H54 (cell line): ENCODE results near the gene STUM.
"Not testable (repeated sequence)": the region's sequence is repeated elsewhere in the genome, so short reads cannot be mapped to it uniquely, and the experiment has no call there.

ENCODE experiments used
- DNase-seq: peaks from one replicate; pipeline ENCODE4 v3.0.0; 2011; ENCODE audit warnings: low spot score, mixed read lengths; ENCODE audit not compliant: insufficient read length
- FAIRE-seq: peaks from 3 replicates; lab custom pipeline; 2011; peaks lifted over from hg19 to GRCh38; lab: Jason Lieb, UNC
- POLR2A ChIP-seq: IDR thresholded peaks from 2 replicates; pipeline ENCODE4 v1.6.1; 2011; ENCODE audit warnings: low read depth, mild to moderate bottlenecking, low read length

The STUM gene

DNA sequence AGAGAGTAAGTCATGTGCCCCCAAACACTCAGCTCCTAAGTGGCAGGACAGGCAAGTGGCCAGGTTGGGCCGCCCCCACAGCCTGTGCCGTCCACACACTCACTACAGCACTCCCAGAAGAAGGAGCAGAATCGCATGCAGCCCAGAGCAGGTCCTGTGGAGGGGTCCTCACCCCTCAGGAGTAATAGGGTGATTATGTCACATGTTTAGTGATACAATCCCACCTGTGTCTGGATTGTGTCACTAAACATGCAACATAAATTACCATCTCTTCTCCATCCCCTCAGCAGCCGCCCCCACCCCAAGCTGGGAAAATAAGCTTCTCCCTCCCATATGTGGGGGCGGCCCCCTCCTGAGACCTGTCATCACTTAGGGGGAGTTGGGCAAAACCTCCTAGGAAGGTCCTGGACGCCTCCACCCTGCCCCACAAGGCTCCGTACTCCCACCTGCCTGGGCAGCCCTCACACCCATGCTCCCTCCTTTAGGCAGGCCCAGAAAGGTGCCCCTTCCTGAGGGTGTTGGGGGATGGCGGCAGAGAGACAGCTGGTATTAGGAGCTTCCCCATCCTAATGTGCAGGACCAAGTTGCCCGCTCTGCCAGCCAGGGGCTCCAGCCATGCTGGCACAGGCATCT lies 56.9 kb downstream of the STUM start:
- FAIRE-seq (no peak), DNase-seq (no peak)
- no peak for TF ChIP-seq POLR2A

- FAIRE-seq (no peak), DNase-seq (no peak)
- TF ChIP-seq POLR2A, result no peak
These were observed 58.0 kb downstream of the STUM start for GRCh38 chr1:226606311-226607267.

DNA sequence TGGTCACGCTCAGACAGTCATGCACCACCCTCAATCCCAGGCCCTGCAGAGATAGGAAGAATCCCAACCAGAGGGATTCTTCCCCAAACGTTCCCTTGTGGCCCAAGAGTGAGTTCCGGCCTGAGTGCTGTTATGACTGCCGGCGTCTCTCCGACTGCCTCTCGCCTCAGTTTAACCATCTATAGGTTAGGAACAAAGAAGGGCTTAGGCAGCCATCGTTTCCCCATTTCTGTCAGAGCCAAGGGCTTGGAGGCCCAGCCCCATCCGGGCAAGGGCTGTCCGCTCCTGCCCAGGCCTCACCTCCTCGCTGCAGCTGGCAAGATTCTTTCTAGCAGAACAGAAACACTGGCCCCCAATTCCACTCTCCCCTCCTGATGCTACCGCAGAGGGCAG lies 58.7 kb downstream of the STUM start:
- FAIRE-seq (no peak), DNase-seq (no peak)
- no peak for TF ChIP-seq POLR2A

DNA sequence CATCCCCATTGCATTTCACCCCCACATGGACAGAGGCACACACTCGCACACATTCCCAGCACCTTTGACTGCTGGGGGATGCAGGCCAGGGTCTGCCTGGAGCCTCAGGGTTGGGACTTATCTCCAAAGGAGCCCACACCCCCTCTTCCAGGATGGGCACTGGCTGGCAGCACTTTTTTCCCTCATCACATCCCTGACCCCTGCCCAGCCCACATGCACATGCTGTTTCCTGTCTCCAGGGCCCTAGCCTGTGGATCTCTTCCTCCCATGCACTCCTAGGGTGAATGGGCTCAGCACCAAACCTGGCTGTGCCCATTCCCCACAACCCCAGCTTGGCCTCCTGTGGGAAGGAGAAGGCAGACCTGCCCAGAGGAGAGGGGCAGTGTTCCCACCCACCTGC lies 59.3 kb downstream of the STUM start:
- no peak for DNase-seq
- no peak for TF ChIP-seq POLR2A
- FAIRE-seq, result no peak

- TF ChIP-seq POLR2A, result no peak
- no peak for FAIRE-seq
- DNase-seq, result peak; percentile 73
These were observed 60.3 kb downstream of the STUM start for GRCh38 chr1:226608699-226609505.

GRCh38 chr1:226609836-226610455 lies 61.4 kb downstream of the STUM start:
- no peak for TF ChIP-seq POLR2A
- no peak for DNase-seq
- FAIRE-seq, result no peak

DNA sequence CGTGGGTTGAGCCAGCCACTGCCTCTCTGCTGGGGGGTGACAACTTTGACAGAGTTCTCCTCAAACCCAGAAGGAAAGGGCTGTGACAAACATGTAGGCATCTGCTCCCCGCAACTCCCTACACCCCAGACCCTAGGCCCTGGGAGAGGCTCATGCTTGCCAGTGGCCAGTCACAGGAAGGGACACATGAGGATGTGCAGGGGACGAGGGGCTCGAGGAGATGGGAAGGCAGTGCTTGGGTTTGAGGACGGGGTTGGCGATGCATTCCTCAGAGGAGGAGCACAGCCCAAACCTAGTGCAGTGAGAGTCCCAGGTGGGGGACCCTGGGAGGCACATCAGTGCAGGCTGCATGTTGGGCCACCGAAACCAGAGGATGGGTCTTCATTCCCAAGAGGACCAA lies 62.1 kb downstream of the STUM start:
- FAIRE-seq (no peak), DNase-seq (no peak)
- TF ChIP-seq POLR2A, result no peak

DNA sequence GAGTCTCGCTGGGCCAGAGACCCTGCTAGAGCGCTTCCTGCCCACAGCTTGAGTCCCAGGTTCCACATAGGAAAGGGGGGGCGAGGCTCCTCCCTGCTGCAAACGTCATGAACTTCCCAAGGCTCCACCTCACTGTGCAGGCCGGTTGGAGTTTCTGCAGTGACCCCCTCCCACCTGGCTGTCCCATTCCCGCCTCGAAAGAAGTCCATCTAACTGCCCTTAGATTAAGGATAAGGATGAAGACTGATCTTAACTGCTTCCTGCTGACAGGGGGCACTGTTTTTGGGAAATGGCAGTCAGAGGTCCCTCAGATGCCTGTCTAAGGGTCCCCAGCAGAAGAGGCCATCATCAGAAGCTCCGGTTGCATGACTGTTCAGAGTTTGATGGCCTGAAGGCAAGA lies 62.7 kb downstream of the STUM start:
- no peak for TF ChIP-seq POLR2A
- FAIRE-seq, result no peak

DNA sequence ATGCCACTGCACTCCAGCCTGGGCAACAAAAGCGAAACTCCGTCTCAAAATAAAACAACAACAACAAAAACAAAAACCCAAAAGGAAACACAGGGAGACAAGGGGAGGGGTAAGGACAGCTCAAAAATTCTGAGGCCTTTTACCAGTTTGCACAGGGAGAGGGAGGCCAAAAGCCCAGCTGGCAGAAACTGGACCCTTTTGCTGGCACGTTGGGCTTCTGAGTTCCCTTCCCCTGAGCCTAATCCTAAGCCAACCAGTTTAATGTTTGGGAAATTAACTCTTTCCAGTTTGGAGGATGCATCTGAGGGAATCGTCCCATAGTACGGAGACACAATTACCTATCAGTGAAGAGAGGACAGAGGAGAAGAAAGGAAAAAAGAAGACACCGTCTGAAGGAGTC lies 63.4 kb downstream of the STUM start:
- not testable (repeated sequence) for DNase-seq, FAIRE-seq

More for the DNA sequence above, 62.7 kb downstream of the STUM start:
- DNase-seq, result no peak

DNA sequence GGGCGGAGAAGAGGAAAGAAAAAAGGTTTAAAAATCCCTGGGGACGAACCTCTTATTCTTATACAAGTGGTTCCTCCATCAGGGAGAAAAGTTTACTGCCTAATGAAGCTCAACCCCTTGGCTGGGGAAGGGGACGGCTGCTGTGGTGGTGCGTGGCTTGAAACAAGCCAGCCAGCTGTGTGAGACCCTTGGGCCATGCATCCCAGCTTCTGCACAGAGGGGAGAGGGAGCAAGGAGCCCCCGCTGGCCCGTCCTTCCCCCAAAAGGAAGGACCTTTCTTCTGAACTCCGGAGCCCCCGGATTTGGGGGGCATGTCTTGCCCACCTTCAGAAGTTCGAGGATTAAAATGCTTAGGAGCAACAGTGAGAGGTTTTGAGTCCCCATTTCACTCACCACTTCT lies 67.3 kb downstream of the STUM start:
- FAIRE-seq (no peak), DNase-seq (no peak)
- no peak for TF ChIP-seq POLR2A

- no peak for FAIRE-seq
- no peak for TF ChIP-seq POLR2A
- no peak for DNase-seq
These were observed 68.1 kb downstream of the STUM start for GRCh38 chr1:226616636-226617035.

DNA sequence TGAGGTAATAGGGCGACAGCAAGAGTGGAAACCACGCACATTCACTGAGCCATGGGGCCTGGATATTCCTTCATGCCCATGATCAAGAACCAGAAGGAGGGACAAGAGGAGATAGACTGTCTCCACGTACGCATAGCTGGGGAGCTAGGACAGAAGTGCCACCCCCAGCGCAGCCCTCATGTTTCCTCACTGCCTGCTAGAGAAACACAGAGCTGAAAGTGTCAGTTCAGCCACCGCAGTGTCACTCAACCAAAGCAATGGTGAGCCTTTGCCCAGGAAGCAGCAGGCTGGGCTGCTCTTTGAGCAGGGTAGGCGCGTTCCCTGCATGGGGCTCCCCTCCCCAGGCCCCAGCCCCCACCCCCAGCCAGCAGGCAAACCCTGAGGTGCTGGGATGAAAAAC lies 68.5 kb downstream of the STUM start:
- FAIRE-seq, result no peak
- no peak for TF ChIP-seq POLR2A
- no peak for DNase-seq

- DNase-seq, FAIRE-seq: not testable (repeated sequence)
These were observed 69.2 kb downstream of the STUM start for GRCh38 chr1:226617719-226618118.

DNA sequence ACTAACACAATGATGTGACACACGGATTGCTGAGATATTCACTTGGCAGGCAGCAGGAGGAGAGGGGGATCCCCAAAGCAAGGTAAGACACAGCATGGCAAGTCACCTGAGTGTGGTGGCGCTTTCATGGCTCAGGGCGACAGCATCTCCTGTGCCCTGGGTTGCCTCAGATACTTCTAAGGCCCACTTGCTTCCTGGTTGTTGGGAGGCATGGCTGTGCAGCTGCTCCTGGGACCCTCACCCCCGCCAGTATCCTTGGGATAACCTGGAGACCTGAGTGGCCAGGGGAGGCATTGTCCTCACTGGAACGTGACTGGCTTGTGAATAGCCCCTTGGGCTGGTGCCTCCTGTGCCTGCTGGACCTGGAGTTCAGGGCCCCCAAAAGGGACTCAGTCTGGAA lies 69.8 kb downstream of the STUM start:
- TF ChIP-seq POLR2A, result no peak
- DNase-seq, result no peak
- FAIRE-seq, result no peak
